Vagina (tissue), 2 donors: ENCODE measurements around the gene LMTK3.

Experiments used
- POLR2A ChIP-seq, 2 donors: fragments of 450-650 bp; IDR thresholded peaks; one replicate each; pipeline ENCODE4 v1.6.1; 2017; ENCODE audit warnings: antibody characterized with exemption in 2 of 2, mild to moderate bottlenecking in 2 of 2, moderate library complexity in 2 of 2
- POLR2AphosphoS5 ChIP-seq, 2 donors: sonication (generic); formaldehyde crosslinking; IDR thresholded peaks; one replicate each; pipeline ENCODE4 v1.9.0; 2017; ENCODE audit warnings: antibody characterized with exemption in 2 of 2, mild to moderate bottlenecking in 2 of 2, low read depth in 1 of 2; ENCODE audit not compliant: insufficient read depth in 1 of 2
- TF ChIP-seq, protein P1 (sequence below), 3 experiments: fragments of 450-650 bp in 2 of 3; fragments of 200-600 bp in 1 of 3; sonication (generic) in 1 of 3; IDR thresholded peaks; one replicate each; pipeline ENCODE4 v1.5.1; 2017 to 2019; ENCODE audit warnings: antibody characterized with exemption in 3 of 3, mild to moderate bottlenecking in 2 of 3, moderate library complexity in 2 of 3

DNA sequence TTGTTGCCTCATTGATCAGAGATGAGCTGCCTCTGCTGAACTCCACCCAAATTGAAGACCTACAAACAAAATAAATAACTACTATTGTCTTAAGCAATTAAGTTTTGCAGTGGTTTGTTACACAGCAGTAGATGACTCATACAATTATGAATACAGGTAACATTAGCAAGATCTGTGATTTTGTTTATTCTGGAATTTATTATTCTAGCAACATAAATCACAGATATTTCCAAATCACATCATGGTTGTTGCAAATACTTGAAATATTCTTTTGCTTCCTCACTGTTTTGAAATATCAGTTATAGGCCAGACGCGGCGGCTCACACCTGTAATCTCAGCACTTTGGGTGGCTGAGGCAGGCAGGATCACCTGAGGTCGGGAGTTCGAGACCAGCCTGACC lies 13.1 kb upstream of the LMTK3 start:
- TF ChIP-seq, protein P1, sequence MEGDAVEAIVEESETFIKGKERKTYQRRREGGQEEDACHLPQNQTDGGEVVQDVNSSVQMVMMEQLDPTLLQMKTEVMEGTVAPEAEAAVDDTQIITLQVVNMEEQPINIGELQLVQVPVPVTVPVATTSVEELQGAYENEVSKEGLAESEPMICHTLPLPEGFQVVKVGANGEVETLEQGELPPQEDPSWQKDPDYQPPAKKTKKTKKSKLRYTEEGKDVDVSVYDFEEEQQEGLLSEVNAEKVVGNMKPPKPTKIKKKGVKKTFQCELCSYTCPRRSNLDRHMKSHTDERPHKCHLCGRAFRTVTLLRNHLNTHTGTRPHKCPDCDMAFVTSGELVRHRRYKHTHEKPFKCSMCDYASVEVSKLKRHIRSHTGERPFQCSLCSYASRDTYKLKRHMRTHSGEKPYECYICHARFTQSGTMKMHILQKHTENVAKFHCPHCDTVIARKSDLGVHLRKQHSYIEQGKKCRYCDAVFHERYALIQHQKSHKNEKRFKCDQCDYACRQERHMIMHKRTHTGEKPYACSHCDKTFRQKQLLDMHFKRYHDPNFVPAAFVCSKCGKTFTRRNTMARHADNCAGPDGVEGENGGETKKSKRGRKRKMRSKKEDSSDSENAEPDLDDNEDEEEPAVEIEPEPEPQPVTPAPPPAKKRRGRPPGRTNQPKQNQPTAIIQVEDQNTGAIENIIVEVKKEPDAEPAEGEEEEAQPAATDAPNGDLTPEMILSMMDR (IDR thresholded peaks at IDR 0.05) = no peak
- TF ChIP-seq POLR2A (IDR thresholded peaks at IDR 0.05) (no peak), POLR2AphosphoS5 (IDR thresholded peaks at IDR 0.05; ENCODE audit: insufficient read depth in 1 of 2, low read depth in 1 of 2) (no peak)
